ENCODE measurements around the gene CFAP251.
A peak's percentile ranks its signal among the peaks of the same experiment; 100 is the strongest.

The CFAP251 gene

GRCh38 chr12:122020795-122021192 lies 102.4 kb downstream of the CFAP251 start:
- Histone ChIP-seq H3K4me1 (ENCODE audit: control insufficient read depth, insufficient read depth, low read length) (0 out of 2 replicates have a peak, but pooled peaks cover 3% of the 10 kb centered on the region), H3K36me3 (ENCODE audit: control insufficient read depth, insufficient read depth, low read length) (no peaks in the 10 kb centered on the region), H3K27ac (ENCODE audit: low read length) (no peak overlapping the region), H3K4me3 (ENCODE audit: low read length) (peak overlapping the region; percentile 84; the same call in 1 of the 2 replicates), H3K27me3 (ENCODE audit: control insufficient read depth, insufficient read depth, low read length) (peaks cover 10% of the 10 kb centered on the region; the same call in 1 of the 2 replicates), H3K9me3 (ENCODE audit: control insufficient read depth, insufficient read depth, low read length) (no peaks in the 10 kb centered on the region)
- no CpG with 5 or more reads among the region's 16 CpGs for WGBS (ENCODE audit: insufficient coverage, insufficient read length)
- no peak for DNase-seq (ENCODE audit: low read depth, low spot score)

DNA sequence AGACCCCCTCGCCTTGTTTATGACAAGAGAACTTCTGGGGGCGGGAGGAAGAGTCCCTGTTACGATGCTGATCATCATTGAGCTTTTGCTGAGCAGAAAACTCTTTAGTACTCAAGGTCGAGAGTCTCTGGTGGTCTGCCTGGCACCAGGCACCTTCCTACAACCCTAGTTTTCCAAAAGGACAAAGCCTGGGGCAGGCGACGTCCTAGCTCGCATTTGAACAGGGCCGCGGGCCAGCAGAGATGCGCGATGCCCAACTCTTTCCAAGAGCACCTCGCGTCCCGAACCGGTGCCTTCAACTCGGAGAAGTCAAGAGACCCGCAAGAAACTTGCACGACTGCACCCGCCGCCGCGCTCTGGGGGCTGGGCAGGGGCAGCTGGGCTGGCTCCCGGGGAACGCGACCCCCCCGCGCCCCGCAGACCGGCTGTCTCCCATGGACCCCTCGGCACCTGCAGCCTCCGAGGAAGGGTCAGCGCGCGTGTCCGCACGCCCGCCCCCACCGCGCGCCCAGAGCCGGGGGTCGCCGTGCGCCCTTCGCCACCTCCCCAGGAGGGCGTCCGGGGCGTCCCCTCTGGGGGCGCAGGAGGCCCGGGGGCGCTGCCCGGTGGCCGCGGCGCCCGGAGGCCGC lies 102.9 kb downstream of the CFAP251 start:
- no CpG with 5 or more reads among the region's 57 CpGs for WGBS (ENCODE audit: insufficient coverage, insufficient read length)
- Histone ChIP-seq H3K4me3 (ENCODE audit: low read length) (peak overlapping the region; percentile 84; the same call in 1 of the 2 replicates), H3K27ac (ENCODE audit: low read length) (no peak overlapping the region), H3K4me1 (ENCODE audit: control insufficient read depth, insufficient read depth, low read length) (0 out of 2 replicates have a peak, but pooled peaks cover 3% of the 10 kb centered on the region), H3K9me3 (ENCODE audit: control insufficient read depth, insufficient read depth, low read length) (no peaks in the 10 kb centered on the region), H3K27me3 (ENCODE audit: control insufficient read depth, insufficient read depth, low read length) (peaks cover 10% of the 10 kb centered on the region; the same call in 1 of the 2 replicates), H3K36me3 (ENCODE audit: control insufficient read depth, insufficient read depth, low read length) (no peaks in the 10 kb centered on the region)
- DNase-seq (ENCODE audit: low read depth, low spot score): no peak

DNA sequence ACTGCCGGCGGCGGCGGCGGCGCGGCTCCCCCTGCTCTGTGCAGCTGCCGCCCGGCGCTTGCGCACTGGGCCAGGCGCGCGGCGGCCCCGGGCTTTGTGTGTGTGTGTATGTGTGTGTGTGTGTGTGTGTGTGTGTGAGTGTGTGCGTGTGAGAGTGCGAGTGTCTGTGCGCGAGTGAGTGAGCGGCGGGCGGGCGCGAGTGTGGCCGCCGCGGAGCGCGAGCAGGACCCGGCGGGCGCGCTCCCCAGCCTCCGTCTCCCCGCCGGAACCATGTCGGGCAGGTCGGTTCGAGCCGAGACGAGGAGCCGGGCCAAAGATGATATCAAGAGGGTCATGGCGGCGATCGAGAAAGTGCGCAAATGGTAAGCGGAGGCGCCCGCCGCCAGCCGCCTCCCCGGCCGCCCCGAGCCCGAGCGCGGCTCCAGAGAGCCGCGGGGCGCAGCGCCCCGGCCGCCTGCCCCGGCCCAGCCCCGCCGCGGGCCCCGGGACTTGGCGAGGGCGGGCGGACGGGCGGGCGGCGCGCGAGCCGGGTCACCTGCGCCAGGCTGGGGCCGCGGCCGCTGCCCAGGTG lies 103.5 kb downstream of the CFAP251 start, which contains the start of gene BCL7A:
Gene BCL7A (plus strand): TSS at position 63 of the 571 bp plus-strand sequence. CDS start 208 bp downstream, at position 271.
- H3K4me3 ChIP-seq (ENCODE audit: low read length): peak within 1 kb of the TSS; percentile 84; the same call in 1 of the 2 replicates

GRCh38 chr12:122022393-122023338 lies 104.3 kb downstream of the CFAP251 start:
- Histone ChIP-seq H3K27ac (ENCODE audit: low read length) (no peak overlapping the region), H3K36me3 (ENCODE audit: control insufficient read depth, insufficient read depth, low read length) (no peaks in the 10 kb centered on the region), H3K4me1 (ENCODE audit: control insufficient read depth, insufficient read depth, low read length) (0 out of 2 replicates have a peak, but pooled peaks cover 3% of the 10 kb centered on the region), H3K27me3 (ENCODE audit: control insufficient read depth, insufficient read depth, low read length) (peaks cover 10% of the 10 kb centered on the region; the same call in 1 of the 2 replicates), H3K4me3 (ENCODE audit: low read length) (peak overlapping the region; percentile 84; the same call in 1 of the 2 replicates), H3K9me3 (ENCODE audit: control insufficient read depth, insufficient read depth, low read length) (no peaks in the 10 kb centered on the region)
- no peak for DNase-seq (ENCODE audit: low read depth, low spot score)
- WGBS (ENCODE audit: insufficient coverage, insufficient read length): no CpG with 5 or more reads among the region's 124 CpGs

More for the DNA sequence above, 103.5 kb downstream of the CFAP251 start, which contains the start of gene BCL7A:
- no CpG with 5 or more reads among the region's 83 CpGs for WGBS (ENCODE audit: insufficient coverage, insufficient read length)
- DNase-seq (ENCODE audit: low read depth, low spot score): no peak
- Histone ChIP-seq H3K9me3 (ENCODE audit: control insufficient read depth, insufficient read depth, low read length) (no peaks in the 10 kb centered on the region), H3K4me1 (ENCODE audit: control insufficient read depth, insufficient read depth, low read length) (0 out of 2 replicates have a peak, but pooled peaks cover 3% of the 10 kb centered on the region), H3K27me3 (ENCODE audit: control insufficient read depth, insufficient read depth, low read length) (peaks cover 10% of the 10 kb centered on the region; the same call in 1 of the 2 replicates), H3K36me3 (ENCODE audit: control insufficient read depth, insufficient read depth, low read length) (no peaks in the 10 kb centered on the region), H3K27ac (ENCODE audit: low read length) (no peak within 1 kb of the TSS)

- H3K9me3 ChIP-seq (ENCODE audit: control insufficient read depth, insufficient read depth, low read length): no peaks in the 10 kb centered on the region
- no CpG with 5 or more reads among the region's 43 CpGs for WGBS (ENCODE audit: insufficient coverage, insufficient read length)
- H3K27ac ChIP-seq (ENCODE audit: low read length): no peak overlapping the region
- H3K4me1 ChIP-seq (ENCODE audit: control insufficient read depth, insufficient read depth, low read length): 0 out of 2 replicates have a peak, but pooled peaks cover 3% of the 10 kb centered on the region
- peaks cover 10% of the 10 kb centered on the region; the same call in 1 of the 2 replicates for H3K27me3 ChIP-seq (ENCODE audit: control insufficient read depth, insufficient read depth, low read length)
- DNase-seq (ENCODE audit: low read depth, low spot score): no peak
- H3K4me3 ChIP-seq (ENCODE audit: low read length): peak overlapping the region; percentile 84; the same call in 1 of the 2 replicates
- H3K36me3 ChIP-seq (ENCODE audit: control insufficient read depth, insufficient read depth, low read length): no peaks in the 10 kb centered on the region
Observed at GRCh38 chr12:122023339-122024131, 105.1 kb downstream of the CFAP251 start.

- Histone ChIP-seq H3K9me3 (ENCODE audit: control insufficient read depth, insufficient read depth, low read length) (no peaks in the 10 kb centered on the region), H3K4me1 (ENCODE audit: control insufficient read depth, insufficient read depth, low read length) (0 out of 2 replicates have a peak, but pooled peaks cover 3% of the 10 kb centered on the region), H3K27ac (ENCODE audit: low read length) (no peak overlapping the region), H3K27me3 (ENCODE audit: control insufficient read depth, insufficient read depth, low read length) (peaks cover 10% of the 10 kb centered on the region; the same call in 1 of the 2 replicates), H3K36me3 (ENCODE audit: control insufficient read depth, insufficient read depth, low read length) (no peaks in the 10 kb centered on the region), H3K4me3 (ENCODE audit: low read length) (no peak overlapping the region)
- DNase-seq (ENCODE audit: low read depth, low spot score): no peak
- WGBS (ENCODE audit: insufficient coverage, insufficient read length): no CpG with 5 or more reads among the region's 16 CpGs
Observed at GRCh38 chr12:122024132-122024785, 105.9 kb downstream of the CFAP251 start.

DNA sequence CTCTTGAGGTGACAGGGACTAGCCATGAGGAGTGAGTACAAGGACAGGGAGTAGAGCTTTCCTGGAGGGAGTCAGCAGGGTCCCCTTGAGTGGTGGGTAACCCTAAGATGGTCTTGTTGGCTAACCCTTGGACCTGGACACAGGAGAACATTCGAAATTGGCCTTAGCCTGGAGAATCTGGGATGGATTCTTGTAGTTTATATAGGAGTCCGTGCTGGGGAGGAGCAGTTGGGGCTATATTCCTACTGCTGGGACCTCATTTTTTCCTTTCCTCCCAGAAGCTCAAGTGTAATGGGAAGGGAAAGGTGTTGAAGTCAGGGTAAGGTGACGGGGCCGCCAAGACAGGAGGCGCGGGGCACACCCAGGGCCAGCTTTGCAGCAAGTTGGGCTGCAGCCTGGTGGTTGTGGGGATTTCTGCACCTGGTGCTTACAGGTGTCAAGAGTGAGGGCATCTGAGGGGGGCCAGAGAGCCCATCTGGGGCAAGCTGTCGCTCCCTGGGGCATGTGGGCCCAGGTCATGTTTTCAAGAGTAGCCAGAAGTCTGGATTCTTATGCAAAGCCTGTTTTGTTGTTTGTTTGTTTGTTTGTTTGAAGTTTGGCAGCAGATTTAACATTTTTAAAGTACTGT lies 108.4 kb downstream of the CFAP251 start:
- Histone ChIP-seq H3K9me3 (ENCODE audit: control insufficient read depth, insufficient read depth, low read length) (no peaks in the 10 kb centered on the region), H3K4me1 (ENCODE audit: control insufficient read depth, insufficient read depth, low read length) (peaks cover 5% of the 10 kb centered on the region; the same call in 1 of the 2 replicates), H3K27ac (ENCODE audit: low read length) (no peak overlapping the region), H3K4me3 (ENCODE audit: low read length) (no peak overlapping the region), H3K27me3 (ENCODE audit: control insufficient read depth, insufficient read depth, low read length) (no peaks in the 10 kb centered on the region; the same call in 1 of the 2 replicates), H3K36me3 (ENCODE audit: control insufficient read depth, insufficient read depth, low read length) (no peaks in the 10 kb centered on the region)
- DNase-seq (ENCODE audit: low read depth, low spot score): no peak
- WGBS (ENCODE audit: insufficient coverage, insufficient read length): no CpG with 5 or more reads among the region's 7 CpGs

DNA sequence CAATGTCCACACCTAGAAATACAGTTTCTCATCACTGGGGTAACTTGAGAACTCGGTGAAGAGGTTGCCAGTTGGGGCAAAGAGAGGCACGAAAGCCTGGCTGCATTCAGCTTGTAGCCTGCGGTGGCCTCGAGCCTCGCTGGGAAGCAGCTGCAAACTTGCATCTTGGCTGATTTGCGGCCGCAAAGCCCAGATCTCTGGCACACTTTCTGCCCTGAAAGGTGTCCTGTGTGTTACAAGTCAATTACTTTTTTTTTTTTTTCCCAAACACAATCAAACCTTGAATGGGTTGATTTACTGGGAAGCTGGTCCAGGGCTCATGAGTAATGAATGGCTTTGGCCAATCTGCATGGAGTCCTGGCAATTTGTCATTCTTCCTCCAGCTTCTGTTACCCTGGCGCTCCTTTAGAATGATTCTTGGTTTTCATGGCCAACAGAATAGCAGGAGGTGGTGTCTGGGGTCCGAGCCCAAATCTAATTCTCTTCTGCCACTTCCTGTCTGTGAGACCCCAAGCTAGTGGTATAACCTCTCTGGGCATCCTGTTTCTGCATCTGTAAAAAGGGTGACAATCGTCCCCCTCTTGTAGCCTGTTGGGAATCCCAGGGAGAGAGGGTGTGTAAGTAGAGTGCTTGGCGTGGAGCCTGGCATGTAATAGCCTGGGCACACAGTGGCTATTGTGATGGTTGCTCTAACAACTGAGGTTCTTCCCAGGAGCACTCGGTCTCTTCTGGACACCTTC lies 109.9 kb downstream of the CFAP251 start:
- no CpG with 5 or more reads among the region's 12 CpGs for WGBS (ENCODE audit: insufficient coverage, insufficient read length)
- H3K4me1 ChIP-seq (ENCODE audit: control insufficient read depth, insufficient read depth, low read length): peaks cover 5% of the 10 kb centered on the region; the same call in 1 of the 2 replicates
- H3K36me3 ChIP-seq (ENCODE audit: control insufficient read depth, insufficient read depth, low read length): no peaks in the 10 kb centered on the region
- H3K9me3 ChIP-seq (ENCODE audit: control insufficient read depth, insufficient read depth, low read length): no peaks in the 10 kb centered on the region
- no peak overlapping the region for H3K27ac ChIP-seq (ENCODE audit: low read length)
- H3K4me3 ChIP-seq (ENCODE audit: low read length): no peak overlapping the region
- DNase-seq (ENCODE audit: low read depth, low spot score): no peak
- H3K27me3 ChIP-seq (ENCODE audit: control insufficient read depth, insufficient read depth, low read length): no peaks in the 10 kb centered on the region
